ENCODE measurements around the gene SLC17A7. TPM values are rescaled to one million over a fixed set of nuclear protein-coding genes. Genes with fewer than 3 reads are reported as not detected.

Gene SLC17A7
- 1.2 TPM in 2 replicates for total RNA-seq (2014; rRNA removed; shearing (Covaris generic))
- 3.9 and 6.2 TPM in 2 replicates for polyA plus RNA-seq (2015; cell fraction: cytosol; rRNA removed)
- 1.9 and 3.3 TPM in 2 replicates for polyA plus RNA-seq (2015; cell fraction: nucleus; rRNA removed)

GRCh38 chr19:49441210-49441959 lies at the start of gene SLC17A7:
TSS of gene SLC17A7 (minus strand) at chr19:49441527. CDS start at chr19:49441379, 148 bp downstream.
- in situ Hi-C loops (cut with HindIII; ENCODE audit: low pct_unique_long_range_greater_than_20kb, low sequenced_read_pairs), result no loop called here
- DNase-seq (ENCODE audit: low read depth, low spot score), result peak; percentile 59

GRCh38 chr19:49490287-49491029 lies 49.1 kb upstream of the SLC17A7 start:
- in situ Hi-C loops (cut with HindIII; ENCODE audit: low pct_unique_long_range_greater_than_20kb, low sequenced_read_pairs), result no loop called here
- DNase-seq (ENCODE audit: low read depth, low spot score), result no peak

GRCh38 chr19:49489601-49490167 lies 48.4 kb upstream of the SLC17A7 start:
- DNase-seq (ENCODE audit: low read depth, low spot score), result peak; percentile 60
- in situ Hi-C loops (cut with HindIII; ENCODE audit: low pct_unique_long_range_greater_than_20kb, low sequenced_read_pairs), result no loop called here

GRCh38 chr19:49488863-49489537 lies 47.7 kb upstream of the SLC17A7 start:
- in situ Hi-C loops (cut with HindIII; ENCODE audit: low pct_unique_long_range_greater_than_20kb, low sequenced_read_pairs), result no loop called here
- DNase-seq (ENCODE audit: low read depth, low spot score), result no peak

- no peak for DNase-seq (ENCODE audit: low read depth, low spot score)
- in situ Hi-C loops (cut with HindIII; ENCODE audit: low pct_unique_long_range_greater_than_20kb, low sequenced_read_pairs), result no loop called here
Observed at GRCh38 chr19:49488046-49488862, 46.9 kb upstream of the SLC17A7 start.

GRCh38 chr19:49487277-49488045 lies 46.1 kb upstream of the SLC17A7 start, which contains the start of gene RPL13A:
TSS of gene RPL13A (plus strand) at chr19:49487608. CDS start at chr19:49487630, 22 bp downstream.
- in situ Hi-C loops (cut with HindIII; ENCODE audit: low pct_unique_long_range_greater_than_20kb, low sequenced_read_pairs), result no loop called here
- DNase-seq (ENCODE audit: low read depth, low spot score), result peak; percentile 99

GRCh38 chr19:49486710-49487276 lies 45.5 kb upstream of the SLC17A7 start:
- DNase-seq (ENCODE audit: low read depth, low spot score), result no peak
- in situ Hi-C loops (cut with HindIII; ENCODE audit: low pct_unique_long_range_greater_than_20kb, low sequenced_read_pairs), result no loop called here

GRCh38 chr19:49486232-49486631 lies 44.9 kb upstream of the SLC17A7 start:
- no peak for DNase-seq (ENCODE audit: low read depth, low spot score)
- in situ Hi-C loops (cut with HindIII; ENCODE audit: low pct_unique_long_range_greater_than_20kb, low sequenced_read_pairs), result no loop called here

- in situ Hi-C loops (cut with HindIII; ENCODE audit: low pct_unique_long_range_greater_than_20kb, low sequenced_read_pairs), result no loop called here
- no peak for DNase-seq (ENCODE audit: low read depth, low spot score)
Observed at GRCh38 chr19:49481020-49481683, 39.8 kb upstream of the SLC17A7 start.

GRCh38 chr19:49479975-49480628 lies 38.8 kb upstream of the SLC17A7 start:
- no peak for DNase-seq (ENCODE audit: low read depth, low spot score)
- in situ Hi-C loops (cut with HindIII; ENCODE audit: low pct_unique_long_range_greater_than_20kb, low sequenced_read_pairs), result no loop called here

GRCh38 chr19:49475995-49476880 lies 34.9 kb upstream of the SLC17A7 start:
- in situ Hi-C loops (cut with HindIII; ENCODE audit: low pct_unique_long_range_greater_than_20kb, low sequenced_read_pairs), result no loop called here

GRCh38 chr19:49475191-49475917 lies 34.0 kb upstream of the SLC17A7 start:
- in situ Hi-C loops (cut with HindIII; ENCODE audit: low pct_unique_long_range_greater_than_20kb, low sequenced_read_pairs), result no loop called here

More at GRCh38 chr19:49475995-49476880, 34.9 kb upstream of the SLC17A7 start:
- peak; percentile 77 for DNase-seq (ENCODE audit: low read depth, low spot score)

GRCh38 chr19:49474542-49474924 lies 33.2 kb upstream of the SLC17A7 start:
- in situ Hi-C loops (cut with HindIII; ENCODE audit: low pct_unique_long_range_greater_than_20kb, low sequenced_read_pairs), result no loop called here
- no peak for DNase-seq (ENCODE audit: low read depth, low spot score)

More at GRCh38 chr19:49475191-49475917, 34.0 kb upstream of the SLC17A7 start:
- no peak for DNase-seq (ENCODE audit: low read depth, low spot score)
